Measurements from ENCODE around the gene LILRB4.
"Not testable (repeated sequence)": the region's sequence is repeated elsewhere in the genome, so short reads cannot be mapped to it uniquely, and the experiment has no call there.

LILRB4 gene

DNA sequence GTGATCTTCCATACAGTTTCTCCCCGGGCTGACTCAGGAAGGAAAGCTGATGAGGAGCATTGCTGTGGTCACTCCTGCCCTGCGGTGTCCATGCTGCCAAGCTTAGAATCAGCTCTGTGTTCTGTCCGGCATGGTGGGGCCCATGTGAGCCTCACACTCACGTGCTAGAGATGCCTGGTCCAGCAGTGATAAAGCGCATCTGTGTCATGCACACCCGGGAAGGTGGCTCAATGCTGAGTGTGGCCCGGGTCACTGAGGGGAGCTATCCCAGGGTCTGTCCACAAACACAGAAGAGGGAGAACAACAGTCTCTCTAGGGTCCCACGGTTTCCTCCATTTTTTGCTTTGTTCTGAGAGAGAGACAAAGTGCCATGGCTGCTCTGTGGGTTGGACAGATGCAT, 36.0 kb upstream of the LILRB4 start:
- no peak overlapping the region for H2AFZ ChIP-seq (ENCODE audit: low read depth, low read length)
- H3K4me2 ChIP-seq (ENCODE audit: low read length, poor library complexity, severe bottlenecking): no peak overlapping the region
- H3K9me3 ChIP-seq (ENCODE audit: control insufficient read depth, low read length): no peaks in the 10 kb centered on the region
- H3K4ac ChIP-seq (ENCODE audit: low read depth in 1 of 2, low read length in 2 of 2): no peak overlapping the region
- no peak overlapping the region for H2BK120ac ChIP-seq (ENCODE audit: low read depth, low read length)
- no peak overlapping the region for H4K91ac ChIP-seq (ENCODE audit: low read length)
- H2BK12ac ChIP-seq (ENCODE audit: low read length in 2 of 2): no peak overlapping the region
- H3K27ac ChIP-seq (ENCODE audit: low read length, poor library complexity, severe bottlenecking): no peak overlapping the region
- H2AK5ac ChIP-seq (ENCODE audit: low read length, severe bottlenecking): no peak overlapping the region
- 64% methylated on average over 8 of the region's 8 CpGs for WGBS
- H3K27me3 ChIP-seq (ENCODE audit: control insufficient read depth in 1 of 2, insufficient read depth in 1 of 2, low read length in 2 of 2): no peaks in the 10 kb centered on the region
- no peaks in the 10 kb centered on the region for H3K79me1 ChIP-seq (replicated peaks; ENCODE audit: low read length, poor library complexity, severe bottlenecking)
- H2BK5ac ChIP-seq (ENCODE audit: low read depth, low read length, poor library complexity, severe bottlenecking): no peak overlapping the region
- no peak overlapping the region for H3K9ac ChIP-seq (ENCODE audit: low read length)
- no peak overlapping the region for H2BK15ac ChIP-seq (ENCODE audit: low read depth, poor library complexity, severe bottlenecking)
- no peak overlapping the region for H3K18ac ChIP-seq (ENCODE audit: low read depth in 1 of 2, low read length in 2 of 2)
- no peak overlapping the region for H3K23ac ChIP-seq (ENCODE audit: low read length in 2 of 2)
- H3K14ac ChIP-seq (ENCODE audit: low read length in 2 of 2): no peak overlapping the region
- DNase-seq: no peak
- H4K8ac ChIP-seq (ENCODE audit: low read length): no peak overlapping the region
- H3K4me3 ChIP-seq (ENCODE audit: insufficient read depth in 1 of 2, low read depth in 1 of 2, low read length in 2 of 2): no peak overlapping the region
- H3K4me1 ChIP-seq (ENCODE audit: control insufficient read depth, insufficient read depth, low read depth, low read length): no peaks in the 10 kb centered on the region
- no peaks in the 10 kb centered on the region for H3K36me3 ChIP-seq (ENCODE audit: control insufficient read depth in 1 of 2, insufficient read depth in 2 of 2, low read depth in 1 of 2, low read length in 2 of 2)

DNA sequence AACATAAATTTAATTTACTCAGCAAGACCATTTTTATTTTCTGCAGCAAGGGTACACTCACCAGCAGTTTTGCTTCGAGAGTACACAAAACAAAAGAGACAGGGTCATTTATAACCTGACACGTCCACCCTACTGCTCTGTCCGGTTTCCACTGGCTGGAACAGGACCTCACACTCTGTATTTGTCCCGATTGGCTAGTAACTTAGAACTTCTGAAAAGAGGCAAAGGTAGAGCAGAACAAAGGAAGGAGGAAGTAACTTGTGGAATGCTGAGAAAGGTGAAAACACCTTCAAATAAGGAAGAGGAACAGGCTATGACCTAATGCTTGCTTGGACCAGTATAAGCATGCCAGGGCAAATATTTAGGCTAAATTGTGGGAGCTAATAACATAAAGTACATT, 34.9 kb upstream of the LILRB4 start:
- H4K8ac ChIP-seq (ENCODE audit: low read length); H3K4me1 ChIP-seq (ENCODE audit: control insufficient read depth, insufficient read depth, low read depth, low read length); H3K27me3 ChIP-seq (ENCODE audit: control insufficient read depth in 1 of 2, insufficient read depth in 1 of 2, low read length in 2 of 2); H4K91ac ChIP-seq (ENCODE audit: low read length); H3K9ac ChIP-seq (ENCODE audit: low read length); H3K4me2 ChIP-seq (ENCODE audit: low read length, poor library complexity, severe bottlenecking); H2BK5ac ChIP-seq (ENCODE audit: low read depth, low read length, poor library complexity, severe bottlenecking); H3K23ac ChIP-seq (ENCODE audit: low read length in 2 of 2); H2BK120ac ChIP-seq (ENCODE audit: low read depth, low read length); H2AK5ac ChIP-seq (ENCODE audit: low read length, severe bottlenecking); H3K79me1 ChIP-seq (replicated peaks; ENCODE audit: low read length, poor library complexity, severe bottlenecking); H3K27ac ChIP-seq (ENCODE audit: low read length, poor library complexity, severe bottlenecking); H3K14ac ChIP-seq (ENCODE audit: low read length in 2 of 2); H3K4ac ChIP-seq (ENCODE audit: low read depth in 1 of 2, low read length in 2 of 2); H3K4me3 ChIP-seq (ENCODE audit: insufficient read depth in 1 of 2, low read depth in 1 of 2, low read length in 2 of 2); H3K36me3 ChIP-seq (ENCODE audit: control insufficient read depth in 1 of 2, insufficient read depth in 2 of 2, low read depth in 1 of 2, low read length in 2 of 2); DNase-seq; H3K9me3 ChIP-seq (ENCODE audit: control insufficient read depth, low read length); H2BK12ac ChIP-seq (ENCODE audit: low read length in 2 of 2); H2BK15ac ChIP-seq (ENCODE audit: low read depth, poor library complexity, severe bottlenecking); H3K18ac ChIP-seq (ENCODE audit: low read depth in 1 of 2, low read length in 2 of 2); H2AFZ ChIP-seq (ENCODE audit: low read depth, low read length): not testable (repeated sequence)
- WGBS: 54% methylated on average over 4 of the region's 4 CpGs

DNA sequence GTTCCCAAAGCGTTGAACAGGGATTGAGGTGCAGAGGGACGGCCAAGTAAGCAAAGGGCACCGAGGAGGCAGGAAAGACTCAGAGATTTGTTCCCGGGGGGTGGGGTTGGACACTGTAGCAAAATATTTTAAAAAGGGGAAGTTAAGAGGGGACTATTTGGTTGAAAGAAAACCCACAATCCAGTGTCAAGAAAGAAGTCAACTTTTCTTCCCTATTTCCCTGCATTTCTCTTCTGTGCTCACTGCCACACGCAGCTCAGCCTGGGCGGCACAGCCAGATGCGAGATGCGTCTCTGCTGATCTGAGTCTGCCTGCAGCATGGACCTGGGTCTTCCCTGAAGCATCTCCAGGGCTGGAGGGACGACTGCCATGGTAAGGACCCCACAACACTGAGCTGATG, 32.5 kb upstream of the LILRB4 start, which contains the start of gene LILRB1:
Gene LILRB1, plus strand, starts transcription at position 223 of the 400 bp plus-strand sequence. CDS start 590 bp downstream, outside the sequence.
- not testable (repeated sequence) for H4K8ac ChIP-seq (ENCODE audit: low read length); H2AK5ac ChIP-seq (ENCODE audit: low read length, severe bottlenecking); H4K91ac ChIP-seq (ENCODE audit: low read length); H3K9me3 ChIP-seq (ENCODE audit: control insufficient read depth, low read length); H3K18ac ChIP-seq (ENCODE audit: low read depth in 1 of 2, low read length in 2 of 2); H2BK12ac ChIP-seq (ENCODE audit: low read length in 2 of 2); H3K79me1 ChIP-seq (replicated peaks; ENCODE audit: low read length, poor library complexity, severe bottlenecking); DNase-seq; H3K27ac ChIP-seq (ENCODE audit: low read length, poor library complexity, severe bottlenecking); H2BK120ac ChIP-seq (ENCODE audit: low read depth, low read length); H3K4ac ChIP-seq (ENCODE audit: low read depth in 1 of 2, low read length in 2 of 2); H3K14ac ChIP-seq (ENCODE audit: low read length in 2 of 2); H3K4me3 ChIP-seq (ENCODE audit: insufficient read depth in 1 of 2, low read depth in 1 of 2, low read length in 2 of 2); H3K36me3 ChIP-seq (ENCODE audit: control insufficient read depth in 1 of 2, insufficient read depth in 2 of 2, low read depth in 1 of 2, low read length in 2 of 2); H3K9ac ChIP-seq (ENCODE audit: low read length); H2AFZ ChIP-seq (ENCODE audit: low read depth, low read length); H2BK5ac ChIP-seq (ENCODE audit: low read depth, low read length, poor library complexity, severe bottlenecking); H3K4me1 ChIP-seq (ENCODE audit: control insufficient read depth, insufficient read depth, low read depth, low read length); H3K4me2 ChIP-seq (ENCODE audit: low read length, poor library complexity, severe bottlenecking); H2BK15ac ChIP-seq (ENCODE audit: low read depth, poor library complexity, severe bottlenecking); H3K23ac ChIP-seq (ENCODE audit: low read length in 2 of 2); H3K27me3 ChIP-seq (ENCODE audit: control insufficient read depth in 1 of 2, insufficient read depth in 1 of 2, low read length in 2 of 2)
- WGBS: 72% methylated on average over 8 of the region's 9 CpGs

DNA sequence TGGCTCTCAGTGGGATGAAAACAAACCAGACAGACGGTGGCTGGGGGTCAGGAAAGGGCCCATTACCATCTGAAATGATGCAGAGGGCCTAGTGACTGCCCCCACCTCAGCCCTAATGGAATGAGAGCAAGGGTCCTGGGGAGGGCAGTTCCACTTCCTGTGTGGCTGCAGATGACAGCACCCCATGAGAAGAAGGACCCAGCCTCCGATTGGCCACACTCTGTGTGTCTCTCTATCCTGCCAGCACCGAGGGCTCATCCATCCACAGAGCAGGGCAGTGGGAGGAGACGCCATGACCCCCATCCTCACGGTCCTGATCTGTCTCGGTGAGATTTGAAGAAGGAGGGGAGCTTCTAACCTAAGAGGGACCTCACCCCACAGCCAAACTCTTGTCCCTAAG, 32.0 kb upstream of the LILRB4 start:
- H3K36me3 ChIP-seq (ENCODE audit: control insufficient read depth in 1 of 2, insufficient read depth in 2 of 2, low read depth in 1 of 2, low read length in 2 of 2): no peaks in the 10 kb centered on the region
- DNase-seq: no peak
- no peak overlapping the region for H3K4me3 ChIP-seq (ENCODE audit: insufficient read depth in 1 of 2, low read depth in 1 of 2, low read length in 2 of 2)
- no peaks in the 10 kb centered on the region for H3K27me3 ChIP-seq (ENCODE audit: control insufficient read depth in 1 of 2, insufficient read depth in 1 of 2, low read length in 2 of 2)
- no peak overlapping the region for H3K4me2 ChIP-seq (ENCODE audit: low read length, poor library complexity, severe bottlenecking)
- H2BK15ac ChIP-seq (ENCODE audit: low read depth, poor library complexity, severe bottlenecking): no peak overlapping the region
- no peaks in the 10 kb centered on the region for H3K79me1 ChIP-seq (replicated peaks; ENCODE audit: low read length, poor library complexity, severe bottlenecking)
- no peak overlapping the region for H2BK120ac ChIP-seq (ENCODE audit: low read depth, low read length)
- H3K4ac ChIP-seq (ENCODE audit: low read depth in 1 of 2, low read length in 2 of 2): no peak overlapping the region
- no peak overlapping the region for H3K9ac ChIP-seq (ENCODE audit: low read length)
- H3K27ac ChIP-seq (ENCODE audit: low read length, poor library complexity, severe bottlenecking): no peak overlapping the region
- no peaks in the 10 kb centered on the region for H3K9me3 ChIP-seq (ENCODE audit: control insufficient read depth, low read length)
- WGBS: 41% methylated on average over 3 of the region's 6 CpGs
- no peak overlapping the region for H4K8ac ChIP-seq (ENCODE audit: low read length)
- H2BK5ac ChIP-seq (ENCODE audit: low read depth, low read length, poor library complexity, severe bottlenecking): no peak overlapping the region
- no peak overlapping the region for H2AFZ ChIP-seq (ENCODE audit: low read depth, low read length)
- no peak overlapping the region for H2AK5ac ChIP-seq (ENCODE audit: low read length, severe bottlenecking)
- H3K14ac ChIP-seq (ENCODE audit: low read length in 2 of 2): no peak overlapping the region
- H4K91ac ChIP-seq (ENCODE audit: low read length): no peak overlapping the region
- H2BK12ac ChIP-seq (ENCODE audit: low read length in 2 of 2): no peak overlapping the region
- no peaks in the 10 kb centered on the region for H3K4me1 ChIP-seq (ENCODE audit: control insufficient read depth, insufficient read depth, low read depth, low read length)
- no peak overlapping the region for H3K18ac ChIP-seq (ENCODE audit: low read depth in 1 of 2, low read length in 2 of 2)
- no peak overlapping the region for H3K23ac ChIP-seq (ENCODE audit: low read length in 2 of 2)
